HG02852 (cell line): ENCODE measurements around the gene BAG1.

Experiments used
- ATAC-seq: cut with Tn5 transposase; IDR thresholded peaks from one replicate; pipeline ENCODE4 v1.9.1; 2021; ENCODE audit warnings: mild to moderate bottlenecking, moderate library complexity; ENCODE audit not compliant: unreplicated experiment

Gene BAG1

GRCh38 chr9:33245341-33245740 lies 19.2 kb downstream of the BAG1 start:
- ATAC-seq = no peak

- ATAC-seq = no peak
Measured at GRCh38 chr9:33244137-33244784, 20.2 kb downstream of the BAG1 start.

DNA sequence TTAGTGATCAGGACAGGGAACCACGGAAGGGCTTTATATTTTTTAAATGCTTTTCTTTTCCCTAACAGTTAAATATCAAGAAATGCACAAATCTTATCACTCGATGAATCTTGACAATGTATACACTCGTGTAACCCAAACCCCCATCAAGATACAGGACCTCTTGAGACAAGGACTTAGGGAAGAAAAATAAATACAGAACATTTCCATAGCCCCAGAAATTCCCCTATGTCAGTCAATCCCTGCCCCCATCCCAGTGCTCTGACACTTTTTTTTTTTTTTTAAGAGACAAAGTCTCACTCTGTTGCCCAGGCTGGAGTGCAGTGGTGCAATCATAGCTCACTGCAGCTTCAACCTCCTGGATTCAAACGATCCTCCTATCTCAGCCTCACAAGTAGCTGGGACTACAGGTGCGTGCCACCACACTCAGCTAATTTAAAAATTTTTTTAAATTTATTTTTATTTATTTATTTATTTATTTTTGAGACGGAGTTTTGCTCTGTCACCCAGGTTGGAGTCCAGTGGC lies 21.8 kb downstream of the BAG1 start:
- no peak for ATAC-seq

DNA sequence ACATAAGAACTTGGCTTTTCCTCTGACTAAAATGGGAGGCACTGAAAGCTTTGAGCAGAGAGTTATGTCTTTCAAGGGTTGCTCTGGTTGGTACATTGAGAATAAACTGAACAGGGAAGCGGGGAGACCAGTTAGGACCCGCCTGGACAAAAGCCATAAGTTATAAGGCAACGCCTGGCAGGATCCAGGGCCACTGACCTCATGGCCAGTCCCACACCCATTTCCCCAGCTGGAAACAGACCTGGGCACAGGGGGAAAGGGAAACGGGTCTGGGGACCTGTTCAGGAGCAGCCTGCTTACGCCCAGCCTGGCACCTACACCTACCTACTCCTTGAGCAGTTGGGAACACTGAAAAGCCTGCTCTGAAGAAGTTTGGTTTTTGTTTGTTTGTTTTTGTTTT lies 23.2 kb downstream of the BAG1 start:
- ATAC-seq = no peak

DNA sequence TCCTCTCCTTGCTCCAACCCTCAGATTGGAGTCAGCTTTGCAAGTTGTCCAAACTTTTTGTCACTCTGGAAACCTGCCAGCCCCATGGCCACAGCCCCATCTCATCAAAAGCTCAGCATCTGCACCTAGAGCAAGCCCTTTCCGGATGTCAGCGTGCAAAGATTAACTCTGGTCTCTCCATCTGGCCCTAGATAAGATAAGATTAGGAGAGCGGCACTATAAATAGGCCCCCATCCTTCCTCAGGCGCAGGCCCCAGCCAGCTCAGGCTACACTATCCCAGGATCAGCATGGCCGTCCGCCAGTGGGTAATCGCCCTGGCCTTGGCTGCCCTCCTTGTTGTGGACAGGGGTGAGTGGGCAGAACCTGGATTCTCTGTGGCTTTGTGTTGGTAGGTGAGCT lies 24.6 kb downstream of the BAG1 start, which contains the start of gene SPINK4:
Gene SPINK4, plus strand, starts transcription at position 247 of the 400 bp plus-strand sequence. Its CDS starts 42 bp downstream, at position 289.
- no peak for ATAC-seq

- no peak for ATAC-seq
Measured at GRCh38 chr9:33236571-33236970, 27.9 kb downstream of the BAG1 start.

GRCh38 chr9:33234511-33235467 lies 29.7 kb downstream of the BAG1 start:
- no peak for ATAC-seq

GRCh38 chr9:33233626-33234342 lies 30.7 kb downstream of the BAG1 start:
- ATAC-seq = no peak

- ATAC-seq = no peak
Measured at GRCh38 chr9:33232815-33233214, 31.7 kb downstream of the BAG1 start.

DNA sequence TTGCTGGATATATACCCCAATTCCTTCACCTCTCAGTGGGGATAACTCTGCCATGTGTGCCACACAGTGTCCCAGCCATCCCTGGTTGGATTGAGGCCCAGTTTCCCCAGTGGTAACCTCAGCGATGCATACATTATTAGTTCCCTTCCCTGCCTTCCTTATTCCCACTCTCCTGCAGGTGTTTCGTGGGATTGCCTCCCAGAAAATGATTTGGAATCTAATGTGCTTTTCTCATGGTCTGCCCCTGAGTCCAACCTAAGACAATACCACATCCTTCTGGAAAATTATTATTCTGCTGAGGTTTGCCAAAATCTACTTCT lies 32.9 kb downstream of the BAG1 start:
- ATAC-seq = no peak

DNA sequence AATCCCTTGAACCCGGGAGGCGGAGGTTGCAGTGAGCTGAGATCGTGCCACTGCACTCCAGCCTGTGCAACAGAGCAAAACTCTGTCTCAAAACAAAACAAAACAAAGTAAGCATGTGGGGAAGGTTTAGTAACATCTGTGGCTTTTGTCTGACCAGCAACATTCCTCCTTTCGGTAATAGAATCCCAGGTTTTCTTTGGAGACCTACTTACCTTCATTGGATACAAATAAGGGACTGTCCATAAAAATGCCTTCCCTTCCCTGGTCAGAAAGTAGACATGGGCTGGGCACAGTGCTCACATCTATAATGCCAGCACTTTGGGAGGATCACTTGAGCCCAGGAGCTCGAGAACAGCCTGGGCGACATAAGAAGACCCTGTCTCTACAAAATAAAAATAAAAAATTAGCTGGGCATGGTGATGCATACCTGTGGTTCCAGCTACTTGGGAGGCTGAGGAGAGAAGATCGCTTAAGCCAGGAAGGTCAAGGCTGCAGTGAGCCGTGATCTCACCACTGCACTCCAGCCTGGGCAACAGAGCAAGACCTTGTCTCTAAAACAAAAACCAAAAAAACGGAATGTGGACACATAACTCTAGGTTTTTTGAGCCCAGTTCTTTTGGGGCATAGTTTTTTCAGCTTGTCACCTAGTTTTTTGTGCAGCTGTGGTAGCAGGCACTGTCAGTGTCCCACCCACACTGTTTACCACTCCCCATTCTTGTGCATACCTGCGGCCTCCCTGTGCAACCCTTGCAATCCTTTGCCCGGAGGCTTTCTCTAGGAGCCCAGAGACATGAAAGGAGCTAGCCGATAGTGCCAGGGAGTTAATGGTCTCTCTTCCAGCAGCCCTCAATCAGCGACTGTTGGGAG lies 33.5 kb downstream of the BAG1 start:
- no peak for ATAC-seq

- ATAC-seq = no peak
Measured at GRCh38 chr9:33229359-33230114, 35.0 kb downstream of the BAG1 start.

GRCh38 chr9:33228606-33229005 lies 35.9 kb downstream of the BAG1 start:
- no peak for ATAC-seq

- ATAC-seq = no peak
Measured at GRCh38 chr9:33227741-33228140, 36.8 kb downstream of the BAG1 start.

DNA sequence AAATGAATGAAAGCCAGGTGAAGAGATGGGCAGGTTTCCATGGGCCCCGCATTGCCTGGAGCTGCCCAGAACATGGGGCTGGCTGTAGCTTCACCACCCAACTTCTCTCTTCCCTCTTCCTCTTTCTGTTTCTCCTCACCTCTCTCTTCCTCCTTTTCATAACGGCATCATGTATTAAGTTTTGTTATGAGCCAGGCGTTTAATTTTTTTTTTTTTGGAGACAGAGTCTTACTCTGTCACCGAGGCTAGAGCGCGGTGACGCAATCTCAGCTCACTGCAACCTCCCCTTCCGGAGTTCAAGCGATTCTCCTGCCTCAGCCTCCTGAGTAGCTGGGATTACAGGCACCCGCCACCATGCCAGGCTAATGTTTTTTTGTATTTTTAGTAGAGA lies 37.5 kb downstream of the BAG1 start:
- peak; percentile 50 for ATAC-seq

GRCh38 chr9:33225319-33226147 lies 39.0 kb downstream of the BAG1 start:
- no peak for ATAC-seq

DNA sequence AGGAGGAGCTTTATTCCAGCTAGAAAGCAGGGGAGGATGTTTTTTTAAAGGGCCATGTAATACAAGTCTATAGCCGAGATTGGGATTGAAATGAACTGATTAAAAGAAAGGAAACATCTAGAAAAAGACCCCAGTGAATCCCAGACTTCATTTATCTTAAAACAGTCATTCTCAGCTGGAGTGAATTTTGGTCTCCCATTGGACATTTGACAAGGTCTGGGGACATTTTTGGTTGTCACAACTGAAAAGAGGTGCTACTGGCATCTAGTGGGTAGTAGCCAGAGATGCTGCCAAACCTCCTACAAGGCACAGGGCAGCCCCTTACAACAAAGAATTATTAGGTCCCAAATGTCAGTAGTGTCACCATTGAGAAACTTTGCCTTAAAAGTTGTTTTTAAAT lies 40.8 kb downstream of the BAG1 start:
- no peak for ATAC-seq

GRCh38 chr9:33222031-33222430 lies 42.5 kb downstream of the BAG1 start:
- no peak for ATAC-seq

DNA sequence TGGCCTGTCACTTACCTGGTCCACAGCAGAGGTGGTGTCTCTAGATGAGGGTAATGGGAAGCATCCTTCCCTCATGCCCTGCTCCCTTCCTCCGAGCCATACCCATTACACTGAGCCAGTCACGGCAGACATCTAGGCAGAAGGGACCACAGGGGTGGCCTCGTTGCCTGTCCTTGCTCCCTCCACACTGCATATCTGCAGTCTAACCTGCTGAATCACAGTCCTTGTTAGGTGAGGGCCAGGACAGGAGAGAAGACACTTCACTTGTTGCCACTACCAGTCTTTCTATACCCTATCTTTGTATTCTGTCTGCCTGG lies 43.0 kb downstream of the BAG1 start:
- ATAC-seq = no peak
